Ovary (tissue), 3 donors: ENCODE results near the gene P4HA2.

Source experiments
- EP300 ChIP-seq: sonication (generic); formaldehyde crosslinking; IDR thresholded peaks from one replicate; pipeline ENCODE4 v1.6.1; 2017; ENCODE audit warnings: antibody characterized with exemption
- POLR2A ChIP-seq: fragments of 450-650 bp; IDR thresholded peaks from one replicate; pipeline ENCODE4 v1.6.1; 2017; ENCODE audit warnings: antibody characterized with exemption, mild to moderate bottlenecking, moderate library complexity
- TF ChIP-seq, protein P1 (sequence below), 3 donors: fragments of 450-650 bp in 2 of 3; fragments of 200-600 bp in 1 of 3; IDR thresholded peaks; one replicate each; pipeline versions ENCODE4 v1.5.1 to v1.8.0; 2016 to 2022; ENCODE audit warnings: antibody characterized with exemption in 3 of 3, mild to moderate bottlenecking in 1 of 3
- donor health status: DM: no; HTN: no; CAD: no.

DNA sequence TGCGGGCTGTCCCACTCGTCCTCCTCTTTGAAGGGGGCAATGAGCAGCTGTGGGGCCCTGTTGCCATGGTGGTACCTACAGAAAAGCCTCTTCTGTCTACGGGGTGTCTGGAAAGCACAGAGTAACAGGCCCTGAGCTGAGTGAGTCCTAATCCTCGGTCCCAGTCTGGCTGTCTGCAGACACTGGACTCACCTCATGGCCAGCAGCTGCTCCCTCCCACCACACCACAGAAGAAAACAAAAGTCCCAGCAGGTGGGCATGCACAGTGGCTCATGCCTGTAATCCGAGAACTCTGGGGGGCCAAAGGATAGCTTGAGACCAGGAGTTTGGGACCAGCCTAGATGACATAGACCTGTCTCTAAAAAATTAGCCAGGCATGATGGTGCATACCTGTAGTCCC lies 19.9 kb downstream of the P4HA2 start:
- TF ChIP-seq, protein P1, sequence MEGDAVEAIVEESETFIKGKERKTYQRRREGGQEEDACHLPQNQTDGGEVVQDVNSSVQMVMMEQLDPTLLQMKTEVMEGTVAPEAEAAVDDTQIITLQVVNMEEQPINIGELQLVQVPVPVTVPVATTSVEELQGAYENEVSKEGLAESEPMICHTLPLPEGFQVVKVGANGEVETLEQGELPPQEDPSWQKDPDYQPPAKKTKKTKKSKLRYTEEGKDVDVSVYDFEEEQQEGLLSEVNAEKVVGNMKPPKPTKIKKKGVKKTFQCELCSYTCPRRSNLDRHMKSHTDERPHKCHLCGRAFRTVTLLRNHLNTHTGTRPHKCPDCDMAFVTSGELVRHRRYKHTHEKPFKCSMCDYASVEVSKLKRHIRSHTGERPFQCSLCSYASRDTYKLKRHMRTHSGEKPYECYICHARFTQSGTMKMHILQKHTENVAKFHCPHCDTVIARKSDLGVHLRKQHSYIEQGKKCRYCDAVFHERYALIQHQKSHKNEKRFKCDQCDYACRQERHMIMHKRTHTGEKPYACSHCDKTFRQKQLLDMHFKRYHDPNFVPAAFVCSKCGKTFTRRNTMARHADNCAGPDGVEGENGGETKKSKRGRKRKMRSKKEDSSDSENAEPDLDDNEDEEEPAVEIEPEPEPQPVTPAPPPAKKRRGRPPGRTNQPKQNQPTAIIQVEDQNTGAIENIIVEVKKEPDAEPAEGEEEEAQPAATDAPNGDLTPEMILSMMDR (IDR thresholded peaks at IDR 0.05) = no peak
- TF ChIP-seq POLR2A = no peak
- no peak for TF ChIP-seq EP300
